K562 (cell line): ENCODE measurements around the gene IPPK. TPM values are rescaled to one million over a fixed set of nuclear protein-coding genes. Genes with fewer than 3 reads are reported as not detected.
A peak's percentile ranks its signal among the peaks of the same experiment; 100 is the strongest.

Experiments
- ATAC-seq: fragments of 200-7000 bp; cut with Tn5 transposase; 3 replicates; pipeline ENCODE4 v1.9.1; 2020; ENCODE audit warnings: moderate library complexity
- BruUV-seq: library from RNA; stranded (reverse); fragments of 400-500 nt; replicated peaks from 2 replicates; lab custom pipeline; 2021; lab: Mats Ljungman, UMichigan
- CTCF ChIA-PET: fragments of 300-600 bp; formaldehyde crosslinking; extraction: SDS; loops from one replicate; lab custom pipeline; 2021; ENCODE audit warnings: low intra/inter-chr PET ratio; lab: Yijun Ruan, JAX
- POLR2A ChIA-PET: fragments of 300-600, 350-650 bp; sonication (Branson Sonifier 250); formaldehyde crosslinking; extraction: SDS; loops from one replicate; lab custom pipeline; 2021; ENCODE audit warnings: antibody characterized with exemption, inconsistent platforms; lab: Yijun Ruan, JAX
- DNase-seq, 4 experiments: peaks; one replicate each; pipeline versions ENCODE4 v3.0.0 to v3.0.0-alpha.2; 2011 to 2018; ENCODE audit warnings: low spot score in 3 of 4, mixed read lengths in 3 of 4; ENCODE audit errors: extremely low read depth in 1 of 4
- FAIRE-seq: peaks from 2 replicates; lab custom pipeline; 2011; peaks lifted over from hg19 to GRCh38; lab: Jason Lieb, UNC
- H2AFZ ChIP-seq: 2 replicates; pipeline ENCODE4 v1.6.0; 2011; ENCODE audit warnings: low read depth, low read length, control low read depth, inconsistent platforms
- H3K27ac ChIP-seq: fragments of 200-600 bp; 3 replicates; pipeline ENCODE4 v1.8.0; 2011; ENCODE audit warnings: low read depth, mild to moderate bottlenecking, control low read depth, inconsistent platforms, low read length, moderate library complexity, mixed read lengths; ENCODE audit errors: extremely low read depth
- H3K27me3 ChIP-seq, 2 experiments: fragments of 300-600 bp in 1 of 2; 2 replicates in 1 of 2; 3 replicates in 1 of 2; pipeline versions ENCODE4 v1.6.0 to v1.8.0; 2011; ENCODE audit warnings: inconsistent platforms in 2 of 2, low read length in 2 of 2, mild to moderate bottlenecking in 1 of 2, mixed read lengths in 1 of 2, moderate library complexity in 1 of 2; ENCODE audit not compliant: control insufficient read depth in 2 of 2, insufficient read depth in 2 of 2
- H3K36me3 ChIP-seq: fragments of 300-600 bp; 3 replicates; pipeline ENCODE4 v1.8.0; 2011; ENCODE audit warnings: mild to moderate bottlenecking, low read length, inconsistent platforms; ENCODE audit not compliant: control insufficient read depth, insufficient read depth
- H3K4me1 ChIP-seq, 2 experiments: fragments of 200-600 bp in 1 of 2; replicated peaks in 1 of 2; 2 replicates in 1 of 2; 3 replicates in 1 of 2; pipeline versions ENCODE4 v1.5.1 to v1.8.0; 2011; ENCODE audit warnings: inconsistent platforms in 2 of 2, low read length in 2 of 2, mild to moderate bottlenecking in 1 of 2, mixed read lengths in 1 of 2, moderate library complexity in 1 of 2; ENCODE audit not compliant: control insufficient read depth in 2 of 2, insufficient read depth in 2 of 2
- H3K4me2 ChIP-seq: 2 replicates; pipeline ENCODE4 v1.6.1; 2011; ENCODE audit warnings: low read length, control low read depth, inconsistent platforms, mixed read lengths; ENCODE audit not compliant: insufficient read depth
- H3K4me3 ChIP-seq: fragments of 200-600 bp; sonication (generic), shearing (Covaris generic); 2 replicates; pipeline ENCODE4 v1.5.1; 2016; ENCODE audit warnings: control low read depth, inconsistent platforms
- H3K79me2 ChIP-seq: fragments of 200-600 bp; 3 replicates; pipeline ENCODE4 v1.8.0; 2011; ENCODE audit warnings: low read length, inconsistent platforms; ENCODE audit not compliant: control insufficient read depth, insufficient read depth
- H3K9ac ChIP-seq, 2 experiments: 2 replicates each; pipeline versions ENCODE4 v1.6.0 to v1.6.1; 2011; ENCODE audit warnings: low read depth in 2 of 2, low read length in 2 of 2, control low read depth in 1 of 2, inconsistent platforms in 1 of 2, mild to moderate bottlenecking in 1 of 2, mixed read lengths in 1 of 2; ENCODE audit not compliant: insufficient read depth in 1 of 2
- H3K9me1 ChIP-seq: one replicate; pipeline ENCODE4 v1.6.0; 2011; ENCODE audit warnings: inconsistent platforms, mild to moderate bottlenecking, low read length, moderate library complexity; ENCODE audit not compliant: control insufficient read depth, insufficient read depth
- H3K9me3 ChIP-seq: replicated peaks from 2 replicates; pipeline ENCODE4 v1.5.1; 2011; ENCODE audit warnings: low read depth, low read length, inconsistent platforms; ENCODE audit not compliant: control insufficient read depth, insufficient read depth
- H4K20me1 ChIP-seq: replicated peaks from 2 replicates; pipeline ENCODE4 v1.6.1; 2011; ENCODE audit warnings: low read length, inconsistent platforms, mixed read lengths; ENCODE audit not compliant: control insufficient read depth, insufficient read depth
- BRD4 ChIP-seq: fragments of 200-600 bp; sonication (generic); IDR thresholded peaks from 2 replicates; pipeline ENCODE4 v1.6.1; 2017; ENCODE audit warnings: inconsistent platforms
- ETV1 ChIP-seq: fragments of 450-650 bp; conservative IDR thresholded peaks from 2 replicates; pipeline ENCODE4 v1.6.1; 2016; ENCODE audit warnings: missing genetic modification characterization, control low read depth, low read depth, missing compliant biosample characterization
- FOXJ3 ChIP-seq: sonication (generic); formaldehyde crosslinking; IDR thresholded peaks from 2 replicates; pipeline ENCODE4 v1.4.0; 2020; ENCODE audit warnings: mild to moderate bottlenecking, missing genetic modification reagents
- HDAC8 ChIP-seq: fragments of 450-650 bp; IDR thresholded peaks from 2 replicates; pipeline ENCODE4 v1.6.1; 2016; ENCODE audit warnings: mild to moderate bottlenecking, missing genetic modification characterization, moderate library complexity, missing compliant biosample characterization
- HES1 ChIP-seq: fragments of 450-650 bp; IDR thresholded peaks from 2 replicates; pipeline ENCODE4 v1.6.1; 2016; ENCODE audit warnings: low read depth, mild to moderate bottlenecking, moderate library complexity
- MECOM ChIP-seq: fragments of 250-450 bp; sonication (Bioruptor Pico); IDR thresholded peaks from 2 replicates; pipeline ENCODE4 v1.8.0; 2022; ENCODE audit warnings: inconsistent platforms
- MEF2D ChIP-seq: conservative IDR thresholded peaks from 2 replicates; pipeline ENCODE4 v1.6.1; 2016; ENCODE audit warnings: low read depth, missing genetic modification characterization, missing compliant biosample characterization
- SMARCE1 ChIP-seq: fragments of 450-650 bp; IDR thresholded peaks from 2 replicates; pipeline ENCODE4 v1.7.1; 2016; ENCODE audit warnings: mild to moderate bottlenecking
- ZNF324 ChIP-seq: fragments of 250-450 bp; sonication (Bioruptor Pico); IDR thresholded peaks from 2 replicates; pipeline ENCODE4 v1.4.0; 2020; ENCODE audit warnings: mild to moderate bottlenecking
- ZNF583 ChIP-seq: fragments of 250-450 bp; sonication (Bioruptor Pico); IDR thresholded peaks from 2 replicates; pipeline ENCODE4 v1.4.0; 2020
- WGBS: fragments of 100-300 bp; shearing (Covaris generic); methylation state at CpG from one replicate; pipeline ENCODE4 v1.1.6; 2016; ENCODE audit warnings: low coverage, mixed read lengths; ENCODE audit not compliant: insufficient coverage; ENCODE audit errors: missing lambda C conversion rate; 5-methylcytosine and 5-hydroxymethylcytosine counted together
- in situ Hi-C: fragments of 300-500 bp; cut with MboI; formaldehyde crosslinking; loops from 4 replicates; pipeline ENCODE4 v1.15.0; 2018; ENCODE audit warnings: inconsistent platforms, mixed read lengths
- intact Hi-C: fragments of 100-400 bp; cut with micrococcal nuclease; formaldehyde crosslinking; loops from 2 replicates; pipeline ENCODE4 v1.14.2; 2022
- polyA plus RNA-seq, 8 experiments: library from polyadenylated mRNA; depleted of rRNA in 4 of 8; stranded (reverse) in 5 of 8; unstranded in 3 of 8; fragments of >200 nt; fragmentation: Nextera tagmentation in 2 of 8; fragmentation: Illumina TruSeq in 1 of 8; extraction: Ambion mirVana in 2 of 8; extraction: Trizol in 1 of 8; gene quantifications; 2 replicates each; pipeline versions ENCODE4 v1.2.1 to v1.2.3, GENCODE V29; 2011 to 2014; ENCODE audit warnings: inconsistent platforms in 1 of 8, missing spikeins in 1 of 8
- total RNA-seq, 7 experiments: library from RNA; depleted of rRNA in 6 of 7; stranded (reverse); fragments of >200 nt in 6 of 7; fragmentation: Illumina TruSeq in 2 of 7; extraction: Trizol in 2 of 7; gene quantifications; 2 replicates each; pipeline versions ENCODE4 v1.2.1 to v1.2.3, GENCODE V29; 2011 to 2021; ENCODE audit warnings: low replicate concordance in 1 of 7
- TF ChIP-seq, protein P1 (sequence below), 3 experiments: IDR thresholded peaks in 2 of 3; conservative IDR thresholded peaks in 1 of 3; 2 replicates each; pipeline ENCODE4 v1.5.1; 2011 to 2012; ENCODE audit warnings: low read length in 3 of 3, mild to moderate bottlenecking in 3 of 3, control low read depth in 2 of 3, improper control_type of control experiment in 1 of 3, inconsistent platforms in 1 of 3, low read depth in 1 of 3, mixed read lengths in 1 of 3, moderate library complexity in 1 of 3; ENCODE audit not compliant: insufficient read depth in 2 of 3
- TF ChIP-seq, protein P2 (sequence below): IDR thresholded peaks from 2 replicates; pipeline ENCODE4 v1.6.1; 2014; ENCODE audit warnings: antibody characterized with exemption

Gene IPPK
- total and polyA plus RNA-seq, 9 of the 15 experiments (the other 6 are each of a cell fraction or from before 2014, with no cell fraction given): 3.1 to 22.2 (median 11.2) TPM

DNA sequence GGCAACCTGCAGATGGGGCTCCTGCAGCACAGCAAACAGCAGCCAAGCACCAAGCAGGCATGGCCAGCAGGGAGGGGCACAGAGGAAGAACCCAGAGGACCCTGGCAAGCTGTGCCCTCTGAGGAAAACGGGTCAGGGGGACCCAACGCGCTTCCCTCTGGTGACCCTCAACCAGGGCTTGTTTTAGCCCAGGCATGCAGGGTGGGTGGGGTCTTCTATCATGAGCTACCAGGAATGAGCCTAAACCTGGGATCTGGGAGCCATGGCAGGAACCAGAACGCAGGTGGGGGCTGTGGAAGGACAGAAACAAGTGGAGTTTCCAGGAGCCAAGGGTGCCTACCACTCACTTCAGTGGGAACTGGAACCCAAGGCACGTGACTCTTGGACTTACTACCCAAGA lies 20.9 kb downstream of the IPPK start:
- Histone ChIP-seq H3K9me3 (no peaks in the 10 kb centered on the region), H2AFZ (no peak overlapping the region), H4K20me1 (no peaks in the 10 kb centered on the region), H3K79me2 (peaks cover 3% of the 10 kb centered on the region; the same call in 1 of the 3 replicates), H3K27ac (no peak overlapping the region), H3K27me3 (no peaks in the 10 kb centered on the region), H3K9ac (peak overlapping the region in 1 of 2 experiments; percentile 51; a peak in 2 of 4 replicates), H3K9me1 (no peaks in the 10 kb centered on the region), H3K36me3 (peaks cover 70% of the 10 kb centered on the region; the same call in 2 of the 3 replicates), H3K4me2 (no peak overlapping the region), H3K4me3 (no peak overlapping the region), H3K4me1 (no peaks in the 10 kb centered on the region; a peak in 1 of 5 replicates)
- POLR2A ChIA-PET: interaction anchor here (0.6 to 1.0 kb wide), 3 partner anchors 21 to 360 kb away, joined by 3 read pairs; no protein-coding TSS in a partner anchor
- in situ Hi-C loops (no loop called here), intact Hi-C loops (loop anchor here (5.0 kb wide), 1 partner anchor 58 kb away; no protein-coding TSS in a partner anchor)
- no TSS peak for BruUV-seq
- FAIRE-seq (no peak), DNase-seq (no peak), ATAC-seq (no peak)
- 94% methylated on average over 4 of the region's 5 CpGs for WGBS
- TF ChIP-seq FOXJ3 (CRISPR knock-in tag) (no peak), ETV1 (no peak), MECOM (CRISPR knock-in tag) (no peak), BRD4 (no peak), MEF2D (tag) (no peak), ZNF324 (CRISPR knock-in tag) (no peak), HES1 (no peak), SMARCE1 (no peak), HDAC8 (no peak), ZNF583 (no peak)
- TF ChIP-seq, protein P1, sequence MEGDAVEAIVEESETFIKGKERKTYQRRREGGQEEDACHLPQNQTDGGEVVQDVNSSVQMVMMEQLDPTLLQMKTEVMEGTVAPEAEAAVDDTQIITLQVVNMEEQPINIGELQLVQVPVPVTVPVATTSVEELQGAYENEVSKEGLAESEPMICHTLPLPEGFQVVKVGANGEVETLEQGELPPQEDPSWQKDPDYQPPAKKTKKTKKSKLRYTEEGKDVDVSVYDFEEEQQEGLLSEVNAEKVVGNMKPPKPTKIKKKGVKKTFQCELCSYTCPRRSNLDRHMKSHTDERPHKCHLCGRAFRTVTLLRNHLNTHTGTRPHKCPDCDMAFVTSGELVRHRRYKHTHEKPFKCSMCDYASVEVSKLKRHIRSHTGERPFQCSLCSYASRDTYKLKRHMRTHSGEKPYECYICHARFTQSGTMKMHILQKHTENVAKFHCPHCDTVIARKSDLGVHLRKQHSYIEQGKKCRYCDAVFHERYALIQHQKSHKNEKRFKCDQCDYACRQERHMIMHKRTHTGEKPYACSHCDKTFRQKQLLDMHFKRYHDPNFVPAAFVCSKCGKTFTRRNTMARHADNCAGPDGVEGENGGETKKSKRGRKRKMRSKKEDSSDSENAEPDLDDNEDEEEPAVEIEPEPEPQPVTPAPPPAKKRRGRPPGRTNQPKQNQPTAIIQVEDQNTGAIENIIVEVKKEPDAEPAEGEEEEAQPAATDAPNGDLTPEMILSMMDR (IDR thresholded peaks at IDR 0.05 in 2 of 3, conservative IDR thresholded peaks at IDR 0.05 in 1 of 3; ENCODE audit: insufficient read depth in 2 of 3, low read depth in 1 of 3, low read length in 3 of 3): no peak
- TF ChIP-seq, protein P2, sequence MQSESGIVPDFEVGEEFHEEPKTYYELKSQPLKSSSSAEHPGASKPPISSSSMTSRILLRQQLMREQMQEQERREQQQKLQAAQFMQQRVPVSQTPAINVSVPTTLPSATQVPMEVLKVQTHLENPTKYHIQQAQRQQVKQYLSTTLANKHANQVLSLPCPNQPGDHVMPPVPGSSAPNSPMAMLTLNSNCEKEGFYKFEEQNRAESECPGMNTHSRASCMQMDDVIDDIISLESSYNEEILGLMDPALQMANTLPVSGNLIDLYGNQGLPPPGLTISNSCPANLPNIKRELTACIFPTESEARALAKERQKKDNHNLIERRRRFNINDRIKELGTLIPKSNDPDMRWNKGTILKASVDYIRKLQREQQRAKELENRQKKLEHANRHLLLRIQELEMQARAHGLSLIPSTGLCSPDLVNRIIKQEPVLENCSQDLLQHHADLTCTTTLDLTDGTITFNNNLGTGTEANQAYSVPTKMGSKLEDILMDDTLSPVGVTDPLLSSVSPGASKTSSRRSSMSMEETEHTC: no peak
- CTCF ChIA-PET: no interaction called here
